Epithelial cell of proximal tubule (primary cell): ENCODE data around the gene ERP27. TPM values are rescaled to one million over a fixed set of nuclear protein-coding genes. Genes with fewer than 3 reads are reported as not detected.

Source experiments
- DNase-seq: peaks from one replicate; pipeline ENCODE4 v3.0.0-alpha.2; 2011; ENCODE audit warnings: low read depth
- H3K4me3 ChIP-seq: 2 replicates; pipeline ENCODE4 v1.5.1; 2011; ENCODE audit warnings: low read depth, mild to moderate bottlenecking, low read length
- CTCF ChIP-seq: conservative IDR thresholded peaks from 2 replicates; pipeline ENCODE4 v1.5.1; 2012; ENCODE audit warnings: low read depth, mild to moderate bottlenecking, low read length
- total RNA-seq: library from RNA; depleted of rRNA; stranded (reverse); fragments of >200 nt; gene quantifications from 2 replicates; pipeline ENCODE4 v1.2.3, GENCODE V29; 2015

The ERP27 gene
- total RNA-seq, 1 donor from 2014 or later = 0.58 TPM

- no peak for TF ChIP-seq CTCF
- no peak overlapping the region for H3K4me3 ChIP-seq
- no peak for DNase-seq
Observed at GRCh38 chr12:14921218-14921617, 17.1 kb downstream of the ERP27 start.

- DNase-seq = no peak
- no peak overlapping the region for H3K4me3 ChIP-seq
- TF ChIP-seq CTCF = no peak
Observed at GRCh38 chr12:14920475-14921126, 17.7 kb downstream of the ERP27 start.

- TF ChIP-seq CTCF = no peak
- H3K4me3 ChIP-seq = no peak overlapping the region
Observed at GRCh38 chr12:14919455-14919854, 18.9 kb downstream of the ERP27 start.

GRCh38 chr12:14915736-14916135 lies 22.6 kb downstream of the ERP27 start:
- no peak for TF ChIP-seq CTCF
- DNase-seq = no peak
- H3K4me3 ChIP-seq = no peak overlapping the region

More at GRCh38 chr12:14919455-14919854, 18.9 kb downstream of the ERP27 start:
- DNase-seq = no peak

GRCh38 chr12:14913381-14913781 lies 25.0 kb downstream of the ERP27 start:
- H3K4me3 ChIP-seq = no peak overlapping the region
- no peak for DNase-seq
- TF ChIP-seq CTCF = no peak

GRCh38 chr12:14911131-14911530 lies 27.2 kb downstream of the ERP27 start:
- TF ChIP-seq CTCF = no peak
- H3K4me3 ChIP-seq = no peak overlapping the region
- DNase-seq = no peak
